GM12892 (cell line): ENCODE results near the gene VGLL1.

ENCODE experiments used
- POLR2A ChIP-seq: IDR thresholded peaks from 2 replicates; pipeline ENCODE4 v1.6.1; 2011; ENCODE audit warnings: low read depth, low read length, control low read depth
- POLR2AphosphoS5 ChIP-seq: IDR thresholded peaks from 2 replicates; pipeline ENCODE4 v1.6.1; 2011; ENCODE audit warnings: low read depth, low read length, control low read depth
- TAF1 ChIP-seq: IDR thresholded peaks from 2 replicates; pipeline ENCODE4 v1.6.1; 2011; ENCODE audit warnings: low read depth, mild to moderate bottlenecking, control low read depth, low read length, borderline replicate concordance

DNA sequence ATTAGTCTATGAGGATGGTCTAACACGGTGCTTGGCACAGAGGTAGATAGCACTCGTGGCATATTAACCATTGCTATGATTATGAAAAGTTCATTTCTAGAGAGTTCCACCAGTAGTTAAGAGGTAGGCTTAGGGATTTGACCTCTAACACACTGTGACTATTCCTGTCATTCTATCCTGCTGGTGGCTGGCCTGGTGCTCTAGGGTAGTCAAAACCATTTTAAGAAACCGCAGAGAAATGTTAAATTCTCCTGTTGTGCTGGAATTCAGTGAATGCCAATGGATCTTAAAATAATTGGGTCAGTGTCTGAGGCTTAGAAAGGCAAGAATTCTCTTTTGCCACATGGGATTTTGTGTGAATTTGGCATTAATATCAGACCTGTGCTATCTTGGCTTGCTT lies 53.9 kb downstream of the VGLL1 start:
- TF ChIP-seq POLR2A = no peak
- TF ChIP-seq TAF1 = no peak
- TF ChIP-seq POLR2AphosphoS5 = no peak
